ENCODE measurements around the gene COX4I1. TPM values are rescaled to one million over a fixed set of nuclear protein-coding genes. Genes with fewer than 3 reads are reported as not detected.

The COX4I1 gene
- 100 to 1,000 TPM; 374 to 508 TPM for total RNA-seq

DNA sequence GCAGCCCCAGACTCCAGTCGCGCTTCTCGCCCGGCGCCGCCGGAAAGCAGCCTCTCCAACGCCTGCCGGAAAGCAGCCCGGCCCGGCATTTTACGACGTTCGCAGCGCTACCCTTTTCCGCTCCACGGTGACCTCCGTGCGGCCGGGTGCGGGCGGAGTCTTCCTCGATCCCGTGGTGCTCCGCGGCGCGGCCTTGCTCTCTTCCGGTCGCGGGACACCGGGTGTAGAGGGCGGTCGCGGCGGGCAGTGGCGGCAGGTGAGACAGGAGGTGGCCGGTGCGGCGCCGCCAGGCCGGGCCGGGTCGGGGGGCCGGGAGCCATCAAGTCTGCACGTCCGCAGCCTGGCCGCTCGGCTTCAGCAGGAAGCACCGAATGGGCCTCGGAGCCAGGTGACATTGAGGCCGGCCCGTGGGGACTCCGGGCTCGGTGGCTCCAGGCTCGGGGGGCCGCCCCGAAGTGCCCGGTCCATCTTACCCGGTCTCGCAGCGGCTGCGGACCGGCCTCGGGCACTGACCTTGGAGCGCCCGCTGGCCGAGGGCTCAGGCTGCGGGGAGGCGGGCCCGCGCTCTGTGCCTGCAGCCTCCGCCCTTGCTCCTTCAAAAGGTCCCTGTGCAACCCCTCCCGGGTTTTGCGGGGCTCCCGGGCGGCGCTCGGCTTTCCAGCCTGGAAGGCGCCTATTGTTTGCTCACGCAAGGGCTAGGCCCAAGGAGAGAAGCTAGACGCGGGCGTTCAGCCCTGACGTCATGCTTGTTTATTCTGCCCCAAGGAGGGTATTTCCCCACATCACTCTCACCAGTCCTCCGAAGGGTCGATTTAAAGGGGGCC is at the start of gene COX4I1, which contains the start of gene EMC8:
COX4I1 (plus strand) TSS at position 199 of the 824 bp plus-strand sequence. CDS start 1,511 bp downstream, outside the sequence.
EMC8 (minus strand) TSS at position 48 of the 824 bp plus-strand sequence. CDS start 249 bp downstream, outside the sequence.
- CTCF ChIA-PET = interaction anchor here (1.0 kb wide), 1 partner anchor 224 kb away, joined by 3 read pairs; no protein-coding TSS in a partner anchor
- no peaks in the 10 kb centered on the region for H3K9me3 Mint-ChIP-seq (ENCODE audit: low read depth)
- H3K27me3 Mint-ChIP-seq = no peaks in the 10 kb centered on the region
- peaks cover 60% of the 10 kb centered on the region for H3K4me1 Mint-ChIP-seq
- intact Hi-C loops (cut with DNase I, micrococcal nuclease) = loop anchor here in 1 of 2 experiments (1.0 to 2.0 kb wide), 6 partner anchors 100 to 756 kb away; partner anchors contain the start of genes IRF8 and MTHFSD
- DNase-seq (peak; percentile 97), ATAC-seq (peak; percentile 95)
- H3K4me3 Mint-ChIP-seq = peak within 1 kb of the TSS; percentile 85
- POLR2A ChIA-PET = interaction anchor here (0.5 to 1.0 kb wide), 4 partner anchors 14 to 866 kb away, joined by 3 to 8 read pairs (median 4); no protein-coding TSS in a partner anchor
- peaks cover 65% of the 10 kb centered on the region for H3K36me3 Mint-ChIP-seq (ENCODE audit: low read depth)
- H3K27ac Mint-ChIP-seq = peak within 1 kb of the TSS; percentile 89

DNA sequence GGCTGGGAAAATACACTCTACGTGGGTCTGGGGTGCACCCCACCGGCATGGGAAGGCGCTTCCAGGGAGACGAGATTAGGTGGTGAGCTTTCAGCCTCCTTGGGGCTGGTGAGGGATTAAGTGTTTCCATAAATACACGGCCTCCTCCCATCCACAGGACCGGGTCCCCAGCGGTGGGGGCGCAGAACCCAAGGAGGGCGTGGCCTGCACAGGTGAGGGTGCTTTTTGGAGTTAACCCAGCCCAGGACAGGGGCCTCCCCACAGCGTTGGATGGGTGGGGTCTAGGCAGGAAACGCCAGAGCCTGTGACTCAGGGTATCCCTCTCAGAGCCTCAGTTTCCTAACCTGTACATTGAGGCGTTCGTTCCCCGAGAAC is 49.7 kb upstream of the COX4I1 start:
- no peak overlapping the region for H3K27ac Mint-ChIP-seq
- no peaks in the 10 kb centered on the region for H3K36me3 Mint-ChIP-seq (ENCODE audit: low read depth)
- H3K27me3 Mint-ChIP-seq = peaks cover 19% of the 10 kb centered on the region
- intact Hi-C loops (cut with DNase I, micrococcal nuclease) = no loop called here
- ChIA-PET CTCF (no interaction called here), POLR2A (no interaction called here)
- peak overlapping the region; percentile 57 for H3K4me3 Mint-ChIP-seq
- H3K4me1 Mint-ChIP-seq = peaks cover 8% of the 10 kb centered on the region
- DNase-seq (no peak), ATAC-seq (no peak)
- no peaks in the 10 kb centered on the region for H3K9me3 Mint-ChIP-seq (ENCODE audit: low read depth)

DNA sequence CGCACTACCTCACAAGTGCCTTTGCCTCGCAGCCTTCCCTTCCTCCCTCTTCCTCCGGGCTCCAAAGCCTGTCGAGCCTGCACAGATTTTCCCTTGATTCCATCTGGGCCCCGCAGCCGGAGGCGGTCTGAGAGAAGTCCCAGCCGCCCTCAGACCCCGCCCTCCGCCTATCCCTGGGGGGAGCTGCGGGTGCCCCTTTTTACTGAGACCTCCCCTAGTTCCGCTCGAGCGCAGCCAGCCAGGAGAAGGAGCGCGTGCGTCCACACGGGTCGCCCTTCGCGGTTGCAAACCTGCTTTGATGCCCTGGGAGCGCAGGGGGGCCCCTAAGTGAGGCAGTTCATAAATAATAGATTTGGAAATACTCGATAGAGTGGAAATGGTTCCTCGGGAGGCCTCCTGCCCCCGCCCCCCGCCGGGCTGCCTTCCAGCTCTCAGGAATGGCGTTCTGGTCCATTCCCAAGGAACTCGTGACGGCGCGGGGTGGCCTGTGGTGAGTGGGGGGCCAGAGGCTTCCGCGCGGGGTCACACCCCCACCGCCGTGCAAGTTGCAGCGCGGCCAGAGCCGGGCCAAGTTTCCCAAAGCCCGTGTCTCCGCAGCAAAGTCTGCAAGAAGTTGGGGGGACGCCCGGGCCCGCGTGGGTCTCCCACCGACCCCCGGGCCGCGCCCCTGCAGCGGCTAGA is 49.2 kb upstream of the COX4I1 start:
- ChIA-PET CTCF (interaction anchor here (0.7 kb wide), 1 partner anchor 453 kb away, joined by 3 read pairs; no protein-coding TSS in a partner anchor), POLR2A (no interaction called here)
- Mint-ChIP-seq H3K27ac (no peak overlapping the region), H3K36me3 (ENCODE audit: low read depth) (no peaks in the 10 kb centered on the region), H3K4me1 (peaks cover 8% of the 10 kb centered on the region), H3K4me3 (peak overlapping the region; percentile 57), H3K9me3 (ENCODE audit: low read depth) (no peaks in the 10 kb centered on the region), H3K27me3 (peaks cover 19% of the 10 kb centered on the region)
- intact Hi-C loops (cut with DNase I, micrococcal nuclease) = no loop called here
- ATAC-seq (no peak), DNase-seq (peak; percentile 39)

DNA sequence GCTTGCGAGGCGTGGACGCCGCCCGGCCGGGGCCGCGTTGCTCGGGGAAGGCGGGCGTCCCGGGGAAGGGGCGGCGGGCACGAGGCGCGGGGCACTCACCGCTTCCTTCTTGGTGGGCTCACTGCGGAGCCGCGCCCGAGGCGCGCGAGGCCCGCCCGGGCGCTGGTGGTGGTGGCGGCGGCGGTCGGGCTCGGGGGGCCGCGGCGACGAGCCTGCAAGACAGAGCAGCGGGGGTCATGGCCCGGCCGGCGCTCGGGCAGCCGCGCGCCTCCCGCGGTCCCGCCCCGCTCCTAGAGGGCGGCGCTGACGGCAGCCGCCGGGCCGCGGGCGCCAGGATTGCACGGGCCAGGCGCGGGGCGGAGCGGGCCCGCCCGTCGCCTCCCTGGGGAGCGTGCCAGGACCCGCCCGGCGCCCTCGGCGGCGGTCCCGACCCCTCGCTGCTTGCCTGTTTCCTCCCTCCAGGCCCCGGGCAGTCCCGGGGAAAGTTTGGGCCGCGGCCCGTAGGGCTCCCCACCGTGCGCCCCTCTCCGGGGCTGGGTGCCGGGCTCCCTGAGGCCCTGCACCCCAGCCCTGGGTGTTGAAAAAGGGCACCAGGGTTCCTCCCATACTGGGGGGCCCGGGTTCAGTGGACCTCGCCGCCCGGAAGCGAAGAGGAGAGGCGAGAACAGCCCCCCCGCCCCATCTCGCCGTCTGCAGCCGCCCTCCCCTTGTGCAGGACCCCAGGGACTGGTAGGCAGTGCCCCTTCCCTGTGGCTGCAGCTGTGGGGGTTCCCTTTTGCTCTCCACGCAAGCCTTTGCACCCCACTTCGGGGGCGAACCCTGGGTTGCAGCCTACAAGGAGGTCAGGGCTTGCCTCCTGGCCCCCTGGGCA is 48.4 kb upstream of the COX4I1 start, which contains the start of gene C16orf74:
C16orf74 (minus strand) TSS at position 270 of the 871 bp plus-strand sequence. CDS start 15,879 bp downstream, outside the sequence.
- peak; percentile 83 for ATAC-seq
- ChIA-PET CTCF (interaction anchor here (0.7 kb wide), 1 partner anchor 454 kb away, joined by 3 read pairs; no protein-coding TSS in a partner anchor), POLR2A (no interaction called here)
- H3K9me3 Mint-ChIP-seq (ENCODE audit: low read depth) = no peaks in the 10 kb centered on the region
- intact Hi-C loops (cut with DNase I, micrococcal nuclease) = loop anchor here in 1 of 2 experiments (1.0 kb wide), 1 partner anchor 63 kb away; the partner anchor contains the start of gene GINS2
- H3K36me3 Mint-ChIP-seq (ENCODE audit: low read depth) = no peaks in the 10 kb centered on the region
- peak within 1 kb of the TSS; percentile 57 for H3K4me3 Mint-ChIP-seq
- peaks cover 8% of the 10 kb centered on the region for H3K4me1 Mint-ChIP-seq
- H3K27ac Mint-ChIP-seq = no peak within 1 kb of the TSS
- H3K27me3 Mint-ChIP-seq = peaks cover 19% of the 10 kb centered on the region
- peak; percentile 36 for DNase-seq

DNA sequence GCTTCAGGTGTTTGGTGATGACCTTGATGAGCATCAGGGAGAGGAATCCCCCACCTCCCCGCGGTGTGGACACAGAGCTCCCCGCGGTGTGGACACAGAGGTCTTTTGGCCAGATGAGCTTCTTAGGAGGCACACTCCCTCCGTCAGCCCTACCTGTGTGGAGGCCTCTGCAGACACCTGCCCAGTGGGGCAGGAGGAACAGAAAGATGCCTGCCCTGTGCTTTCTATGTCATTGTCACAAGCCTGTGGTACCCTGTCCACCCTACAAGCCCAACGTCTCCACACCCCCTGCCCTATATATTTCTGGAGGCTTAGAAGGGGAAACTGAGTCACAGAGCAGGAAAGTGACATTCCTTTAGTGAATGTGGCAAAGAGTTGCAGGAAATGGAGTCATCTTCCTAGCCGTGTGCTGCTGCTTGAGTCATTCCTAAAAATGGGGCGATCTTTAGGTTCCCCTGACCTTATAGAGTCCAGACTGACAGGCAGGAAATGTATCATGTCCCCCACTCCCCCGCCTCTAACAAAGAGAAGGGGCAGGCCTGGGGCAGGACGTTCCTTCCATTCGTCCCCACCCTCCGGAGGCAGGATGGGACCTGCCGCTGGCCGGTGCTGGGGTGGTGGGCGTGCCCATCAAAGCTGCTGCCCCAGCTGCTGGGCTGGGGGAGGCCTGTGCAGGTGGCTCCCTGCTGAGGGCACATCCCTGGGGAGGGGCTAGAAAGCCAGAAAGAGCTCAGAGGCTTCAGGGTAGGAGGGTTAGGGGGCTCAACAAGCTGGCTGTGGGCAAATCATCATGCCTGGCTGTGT is 47.6 kb upstream of the COX4I1 start:
- Mint-ChIP-seq H3K27ac (no peak overlapping the region), H3K27me3 (peaks cover 19% of the 10 kb centered on the region), H3K4me3 (no peak overlapping the region), H3K9me3 (ENCODE audit: low read depth) (no peaks in the 10 kb centered on the region), H3K4me1 (peaks cover 11% of the 10 kb centered on the region), H3K36me3 (ENCODE audit: low read depth) (no peaks in the 10 kb centered on the region)
- intact Hi-C loops (cut with DNase I, micrococcal nuclease) = loop anchor here in 1 of 2 experiments (1.0 kb wide), 1 partner anchor 64 kb away; the partner anchor contains the start of gene GINS2
- ChIA-PET POLR2A (no interaction called here), CTCF (no interaction called here)
- DNase-seq (no peak), ATAC-seq (no peak)

DNA sequence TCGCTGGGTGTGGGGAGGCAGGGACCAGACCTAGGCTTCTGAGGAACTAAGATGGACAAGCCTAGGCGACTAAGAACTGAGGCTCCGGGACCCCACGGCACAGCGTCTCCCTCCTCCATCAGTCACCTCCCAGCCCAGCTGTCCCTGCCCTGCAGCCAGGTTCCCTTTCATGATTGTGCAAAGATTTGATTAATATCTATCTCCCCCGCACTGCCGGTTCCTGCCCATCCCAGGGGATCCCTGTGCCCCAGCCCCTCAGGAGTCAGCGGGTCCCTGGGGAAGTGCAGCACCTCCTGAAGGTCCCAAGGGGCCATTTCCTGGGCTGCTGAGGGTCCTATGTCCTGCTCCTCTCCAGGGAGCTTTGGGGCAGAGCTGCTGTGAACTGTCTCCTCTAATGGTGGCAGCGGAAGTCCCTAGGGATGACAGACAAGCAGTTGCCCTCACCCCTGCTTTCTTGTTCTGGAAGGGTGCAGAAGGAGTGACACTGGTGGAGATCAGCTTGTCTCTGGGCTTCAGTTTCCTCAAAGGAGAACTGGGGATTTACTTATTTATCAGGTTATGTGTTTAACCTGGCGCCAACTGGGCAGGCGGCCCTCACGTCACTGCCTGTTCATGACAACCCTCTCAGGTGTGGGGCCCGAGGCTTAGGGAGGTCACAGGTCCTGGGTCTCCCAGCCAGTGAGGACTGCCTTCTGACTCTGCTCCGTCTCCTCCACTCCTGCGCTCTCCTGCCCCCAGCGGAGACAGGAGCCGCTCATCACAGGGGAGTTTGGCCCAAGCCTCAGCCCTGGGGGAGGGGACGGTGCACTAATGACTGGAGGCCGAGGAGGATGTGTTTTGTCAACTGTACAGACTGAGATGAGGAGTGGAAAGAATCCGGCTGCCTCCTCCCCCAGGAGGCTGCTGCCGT is 46.7 kb upstream of the COX4I1 start:
- ATAC-seq = no peak
- H3K27ac Mint-ChIP-seq = no peak overlapping the region
- CTCF ChIA-PET = interaction anchor here (0.6 kb wide), 1 partner anchor 69 kb away, joined by 4 read pairs; no protein-coding TSS in a partner anchor
- no peaks in the 10 kb centered on the region for H3K36me3 Mint-ChIP-seq (ENCODE audit: low read depth)
- DNase-seq = no peak
- peaks cover 17% of the 10 kb centered on the region for H3K4me1 Mint-ChIP-seq
- H3K4me3 Mint-ChIP-seq = no peak overlapping the region
- POLR2A ChIA-PET = no interaction called here
- peaks cover 19% of the 10 kb centered on the region for H3K27me3 Mint-ChIP-seq
- no peaks in the 10 kb centered on the region for H3K9me3 Mint-ChIP-seq (ENCODE audit: low read depth)
- intact Hi-C loops (cut with DNase I, micrococcal nuclease) = no loop called here

DNA sequence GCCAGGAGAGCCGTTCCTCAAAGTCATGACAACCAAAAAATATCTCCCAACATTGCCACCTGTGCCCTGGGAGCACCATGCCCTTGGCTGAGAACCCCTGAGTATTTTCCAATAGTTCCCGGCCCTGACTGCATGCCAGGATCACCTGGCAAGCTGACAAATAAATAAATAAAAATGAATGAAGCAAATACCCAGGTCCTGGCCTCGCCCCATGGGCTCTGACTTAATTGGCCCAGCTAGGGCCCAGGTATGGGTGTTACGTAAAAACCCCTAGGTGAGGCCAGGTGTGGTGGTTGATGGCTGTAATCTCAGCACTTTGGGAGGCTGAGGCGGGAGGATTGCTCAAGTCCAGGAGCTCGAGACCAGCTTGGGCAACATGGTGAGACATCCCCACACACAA is 45.9 kb upstream of the COX4I1 start:
- POLR2A ChIA-PET = no interaction called here
- Mint-ChIP-seq H3K27me3 (peaks cover 20% of the 10 kb centered on the region), H3K9me3 (ENCODE audit: low read depth) (no peaks in the 10 kb centered on the region), H3K4me1 (peaks cover 17% of the 10 kb centered on the region), H3K4me3 (no peak overlapping the region), H3K27ac (no peak overlapping the region), H3K36me3 (ENCODE audit: low read depth) (no peaks in the 10 kb centered on the region)
- ATAC-seq (no peak), DNase-seq (no peak)
- intact Hi-C loops (cut with DNase I, micrococcal nuclease) = no loop called here
- CTCF ChIA-PET = interaction anchor here (0.6 kb wide), 1 partner anchor 68 kb away, joined by 4 read pairs; no protein-coding TSS in a partner anchor

DNA sequence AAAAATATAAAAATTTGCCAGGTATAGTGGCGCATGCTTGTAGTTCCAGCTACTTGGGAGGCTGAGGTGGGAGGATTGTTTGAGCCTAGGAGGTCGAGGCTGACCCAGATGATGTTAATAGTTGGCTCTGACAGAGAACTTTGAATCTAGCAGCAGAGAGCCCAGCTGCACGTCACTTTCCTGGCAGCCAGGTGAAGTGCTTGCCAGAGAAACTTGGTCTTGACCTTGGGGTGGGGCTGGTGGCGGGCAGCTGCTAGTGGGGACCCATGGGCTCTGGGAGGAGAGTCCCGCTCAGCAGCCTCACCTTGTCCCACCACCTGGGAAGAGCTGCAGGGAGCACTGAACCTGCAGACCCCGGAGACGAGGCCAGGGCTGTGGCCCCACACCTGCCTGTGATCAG is 45.5 kb upstream of the COX4I1 start:
- ChIA-PET CTCF (no interaction called here), POLR2A (interaction anchor here (0.7 kb wide), 1 partner anchor 36 kb away, joined by 4 read pairs; no protein-coding TSS in a partner anchor)
- H3K4me3 Mint-ChIP-seq = no peak overlapping the region
- H3K9me3 Mint-ChIP-seq (ENCODE audit: low read depth) = no peaks in the 10 kb centered on the region
- no peaks in the 10 kb centered on the region for H3K36me3 Mint-ChIP-seq (ENCODE audit: low read depth)
- H3K27ac Mint-ChIP-seq = no peak overlapping the region
- intact Hi-C loops (cut with DNase I, micrococcal nuclease) = no loop called here
- peaks cover 17% of the 10 kb centered on the region for H3K4me1 Mint-ChIP-seq
- peaks cover 24% of the 10 kb centered on the region for H3K27me3 Mint-ChIP-seq
- DNase-seq (no peak), ATAC-seq (no peak)

DNA sequence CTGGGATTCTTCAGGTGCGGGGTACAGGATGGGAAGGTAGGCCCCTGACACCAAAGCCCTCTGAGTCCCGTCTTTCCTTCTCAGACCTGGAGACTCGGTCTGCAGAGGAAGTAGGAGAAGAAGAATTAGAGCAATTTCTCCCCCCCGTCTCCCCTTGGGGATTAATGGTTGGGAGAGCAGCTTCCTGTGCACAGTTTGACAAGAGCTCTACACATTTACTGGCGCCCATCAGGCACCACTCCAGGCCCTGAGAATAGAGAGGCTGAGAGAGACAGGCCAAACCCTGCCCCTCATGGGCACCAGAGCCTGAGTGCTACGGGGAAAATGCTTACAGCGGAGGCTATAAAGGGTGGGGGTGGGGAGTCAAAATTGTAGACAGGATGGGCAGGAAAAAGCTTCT is 45.1 kb upstream of the COX4I1 start:
- no peak overlapping the region for H3K4me3 Mint-ChIP-seq
- intact Hi-C loops (cut with DNase I, micrococcal nuclease) = no loop called here
- no peaks in the 10 kb centered on the region for H3K9me3 Mint-ChIP-seq (ENCODE audit: low read depth)
- no peak overlapping the region for H3K27ac Mint-ChIP-seq
- peaks cover 27% of the 10 kb centered on the region for H3K27me3 Mint-ChIP-seq
- no peaks in the 10 kb centered on the region for H3K36me3 Mint-ChIP-seq (ENCODE audit: low read depth)
- DNase-seq (no peak), ATAC-seq (no peak)
- H3K4me1 Mint-ChIP-seq = peaks cover 19% of the 10 kb centered on the region
- POLR2A ChIA-PET = interaction anchor here (0.7 kb wide), 1 partner anchor 37 kb away, joined by 4 read pairs; no protein-coding TSS in a partner anchor
- CTCF ChIA-PET = no interaction called here
